ENCODE measurements around the gene STUM.

- TF ChIP-seq EZH2 (optimal IDR thresholded peaks at IDR 0.05; ENCODE audit: low read depth, low read length) (no peak), CTCF (IDR thresholded peaks at IDR 0.05; ENCODE audit: low read length) (no peak), EZH2phosphoT487 (IDR thresholded peaks at IDR 0.05; ENCODE audit: low read length) (no peak)
These were observed 42.5 kb upstream of the STUM start for GRCh38 chr1:226506021-226506420.
